ENCODE results near the gene SEMA4A.

Gene SEMA4A

DNA sequence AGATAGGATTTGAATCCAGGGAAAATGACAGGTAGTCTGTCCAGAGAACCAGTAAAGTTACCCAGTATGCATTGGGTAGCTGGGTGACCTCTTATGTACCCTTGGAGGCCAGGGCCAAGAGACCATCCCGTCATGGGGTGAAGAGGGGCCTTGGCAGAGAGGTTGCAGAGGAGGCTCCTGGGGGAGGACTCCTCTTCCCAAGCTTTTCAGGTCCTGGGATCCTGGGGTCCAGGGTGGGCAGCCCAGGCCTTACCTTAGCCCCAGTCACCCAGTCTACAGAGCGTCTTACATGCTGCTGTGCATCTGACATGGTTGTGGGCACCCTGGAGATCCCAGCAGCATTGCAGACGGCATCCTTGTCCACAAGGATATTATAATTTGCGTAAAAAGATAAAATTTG, 73.4 kb downstream of the SEMA4A start:
- Histone ChIP-seq H3K4me3 (ENCODE audit: low read length) (no peak overlapping the region), H3K9me3 (ENCODE audit: insufficient read depth, low read depth, low read length) (no peaks in the 10 kb centered on the region), H3K4me1 (ENCODE audit: insufficient read depth, low read length) (no peaks in the 10 kb centered on the region), H3K9ac (ENCODE audit: low read depth, low read length) (no peak overlapping the region), H3K27me3 (ENCODE audit: insufficient read depth, low read length) (no peaks in the 10 kb centered on the region), H3K36me3 (ENCODE audit: insufficient read depth, low read length) (peaks cover 53% of the 10 kb centered on the region), H3K27ac (ENCODE audit: low read depth, low read length) (no peak overlapping the region)
- 95% methylated on average over 4 of the region's 4 CpGs for WGBS

Measured in HUES64 (cell line).